Iris pigment epithelial cell (primary cell): ENCODE data around the gene DNHD1.
A peak's percentile ranks its signal among the peaks of the same experiment; 100 is the strongest.
"Not testable (repeated sequence)": the region's sequence is repeated elsewhere in the genome, so short reads cannot be mapped to it uniquely, and the experiment has no call there.

Experiments
- DNase-seq: peaks from one replicate; pipeline ENCODE4 v3.0.0-alpha.2; 2011; ENCODE audit warnings: low read depth

DNHD1 gene

GRCh38 chr11:6481012-6481923, 15.8 kb upstream of the DNHD1 start, which contains the start of the genes ARFIP2 and TIMM10B:
Gene ARFIP2, minus strand, starts transcription at chr11:6481331. Its CDS starts 910 bp downstream, at chr11:6480421.
Gene TIMM10B, plus strand, starts transcription at chr11:6481501. Its CDS starts 16 bp downstream, at chr11:6481517.
- DNase-seq = peak; percentile 99

GRCh38 chr11:6481924-6482275, 15.2 kb upstream of the DNHD1 start:
- peak; percentile 35 for DNase-seq

- DNase-seq = peak; percentile 30
Observed at GRCh38 chr11:6482441-6482840, 14.6 kb upstream of the DNHD1 start.

GRCh38 chr11:6483015-6483414, 14.1 kb upstream of the DNHD1 start:
- DNase-seq = no peak

- no peak for DNase-seq
Observed at GRCh38 chr11:6485661-6486060, 11.4 kb upstream of the DNHD1 start.

- no peak for DNase-seq
Observed at GRCh38 chr11:6486256-6486655, 10.8 kb upstream of the DNHD1 start.

GRCh38 chr11:6486938-6487337, 10.1 kb upstream of the DNHD1 start:
- no peak for DNase-seq

- DNase-seq = no peak
Observed at GRCh38 chr11:6488342-6488741, 8.7 kb upstream of the DNHD1 start.

GRCh38 chr11:6488821-6489220, 8.3 kb upstream of the DNHD1 start:
- DNase-seq = no peak

GRCh38 chr11:6489306-6489705, 7.8 kb upstream of the DNHD1 start:
- DNase-seq = no peak

GRCh38 chr11:6498121-6498520, 1.0 kb downstream of the DNHD1 start:
- DNase-seq = peak; percentile 67

GRCh38 chr11:6498544-6498943, 1.5 kb downstream of the DNHD1 start:
- no peak for DNase-seq

GRCh38 chr11:6502382-6502781, 5.3 kb downstream of the DNHD1 start:
- no peak for DNase-seq

GRCh38 chr11:6504166-6504565, 7.1 kb downstream of the DNHD1 start:
- no peak for DNase-seq

- peak; percentile 72 for DNase-seq
Observed at GRCh38 chr11:6505577-6506240, 8.6 kb downstream of the DNHD1 start.

GRCh38 chr11:6516865-6517264, 19.8 kb downstream of the DNHD1 start:
- no peak for DNase-seq

GRCh38 chr11:6520265-6520664, 23.2 kb downstream of the DNHD1 start:
- no peak for DNase-seq

GRCh38 chr11:6521946-6522345, 24.9 kb downstream of the DNHD1 start:
- DNase-seq = not testable (repeated sequence)

GRCh38 chr11:6523253-6523652, 26.2 kb downstream of the DNHD1 start:
- peak; percentile 87 for DNase-seq

- DNase-seq = no peak
Observed at GRCh38 chr11:6526411-6527135, 29.5 kb downstream of the DNHD1 start.

- DNase-seq = no peak
Observed at GRCh38 chr11:6529266-6529665, 32.2 kb downstream of the DNHD1 start.

GRCh38 chr11:6530848-6531247, 33.8 kb downstream of the DNHD1 start:
- DNase-seq = no peak
